ENCODE measurements around the gene KANSL1. TPM values are rescaled to one million over a fixed set of nuclear protein-coding genes. Genes with fewer than 3 reads are reported as not detected.

Gene KANSL1
- total and polyA plus RNA-seq, 10 of the 15 experiments (the other 5 are each of a cell fraction or from before 2014, with no cell fraction given), result 4.7 to 60.6 (median 28.0) TPM

GRCh38 chr17:46193151-46193625 is at the start of gene KANSL1 (continued):
- TF ChIP-seq HDAC6 (IDR thresholded peaks at IDR 0.05; ENCODE audit: unreplicated experiment) (no peak), ASH2L (IDR thresholded peaks at IDR 0.05; ENCODE audit: borderline replicate concordance, low read depth) (peak; percentile 3; the same call in 1 of the 2 replicates), YBX1 (IDR thresholded peaks at IDR 0.05) (no peak), RELA (IDR thresholded peaks at IDR 0.05; ENCODE audit: borderline replicate concordance, partially characterized antibody) (peak; percentile 50), KLF5 (IDR thresholded peaks at IDR 0.05; ENCODE audit: partially characterized antibody) (no peak), SMAD5 (IDR thresholded peaks at IDR 0.05; ENCODE audit: low read depth) (peak; percentile 54; the same call in 1 of the 2 replicates), MEF2A (IDR thresholded peaks at IDR 0.05; ENCODE audit: insufficient read depth, low read depth, low read length) (peak; percentile 59; the same call in 1 of the 2 replicates), NKRF (conservative IDR thresholded peaks at IDR 0.05) (no peak), KDM1A (IDR thresholded peaks at IDR 0.05; ENCODE audit: borderline replicate concordance) (no peak), NFXL1 (IDR thresholded peaks at IDR 0.05; ENCODE audit: borderline replicate concordance) (no peak), USF1 (IDR thresholded peaks at IDR 0.05; ENCODE audit: borderline replicate concordance, extremely low read length, insufficient read depth, low read depth, low read length) (no peak), ESRRA (IDR thresholded peaks at IDR 0.05; ENCODE audit: low read length) (no peak), POLR2A (IDR thresholded peaks at IDR 0.05; ENCODE audit: low read depth, low read length) (peak; percentile 82), FOXM1 (IDR thresholded peaks at IDR 0.05; ENCODE audit: low read depth, low read length) (no peak), EGR1 (IDR thresholded peaks at IDR 0.05; ENCODE audit: borderline replicate concordance in 1 of 2, low read depth in 2 of 2, low read length in 2 of 2) (peak; percentile 66 to 99), CEBPZ (IDR thresholded peaks at IDR 0.05; ENCODE audit: low read depth, low read length) (no peak), SUPT20H (IDR thresholded peaks at IDR 0.05; ENCODE audit: borderline replicate concordance, control insufficient read depth, low read depth, low read length) (no peak), ETV6 (conservative IDR thresholded peaks at IDR 0.05 in 1 of 2, IDR thresholded peaks at IDR 0.05 in 1 of 2; ENCODE audit: borderline replicate concordance in 1 of 2, low read depth in 1 of 2) (no peak), RAD21 (IDR thresholded peaks at IDR 0.05; ENCODE audit: insufficient read depth, low read depth, low read length) (peak; percentile 45), POLR2AphosphoS5 (IDR thresholded peaks at IDR 0.05; ENCODE audit: low read length) (peak; percentile 47; the same call in 1 of the 2 replicates), SRF (IDR thresholded peaks at IDR 0.05; ENCODE audit: low read depth in 2 of 2, low read length in 2 of 2) (peak in 1 of 2 experiments; percentile 29; a peak in 1 of 4 replicates), RELB (IDR thresholded peaks at IDR 0.05; ENCODE audit: low read depth) (no peak), EED (IDR thresholded peaks at IDR 0.05; ENCODE audit: low read depth) (peak; percentile 65)
